K562 (cell line): ENCODE results near the gene HSPA1L. TPM values are rescaled to one million over a fixed set of nuclear protein-coding genes. Genes with fewer than 3 reads are reported as not detected.

Experiments used
- ADNP ChIP-seq: fragments of 200-800 bp; sonication (Bioruptor generic); IDR thresholded peaks from 2 replicates; pipeline ENCODE4 v1.6.1; 2016; ENCODE audit warnings: missing genetic modification characterization, missing compliant biosample characterization
- ATF4 ChIP-seq: fragments of 450-650 bp; formaldehyde crosslinking; IDR thresholded peaks from 2 replicates; pipeline ENCODE4 v1.4.0; 2022; ENCODE audit warnings: mild to moderate bottlenecking, moderate library complexity
- SP1 ChIP-seq: sonication (generic); formaldehyde crosslinking; IDR thresholded peaks from 2 replicates; pipeline ENCODE4 v1.8.1; 2022; ENCODE audit warnings: mild to moderate bottlenecking, missing genetic modification reagents
- ZNF274 ChIP-seq: IDR thresholded peaks from 2 replicates; pipeline ENCODE4 v1.6.1; 2011; ENCODE audit warnings: low read depth, mild to moderate bottlenecking, low read length, moderate library complexity, borderline replicate concordance
- ZNF57 ChIP-seq: fragments of 450-650 bp; formaldehyde crosslinking; IDR thresholded peaks from 2 replicates; pipeline ENCODE4 v1.4.0; 2020; ENCODE audit warnings: mild to moderate bottlenecking, moderate library complexity
- ZNF583 ChIP-seq: fragments of 250-450 bp; sonication (Bioruptor Pico); IDR thresholded peaks from 2 replicates; pipeline ENCODE4 v1.4.0; 2020
- polyA plus RNA-seq, 8 experiments: library from polyadenylated mRNA; depleted of rRNA in 4 of 8; stranded (reverse) in 5 of 8; unstranded in 3 of 8; fragments of >200 nt; fragmentation: Nextera tagmentation in 2 of 8; fragmentation: Illumina TruSeq in 1 of 8; extraction: Ambion mirVana in 2 of 8; extraction: Trizol in 1 of 8; gene quantifications; 2 replicates each; pipeline versions ENCODE4 v1.2.1 to v1.2.3, GENCODE V29; 2011 to 2014; ENCODE audit warnings: inconsistent platforms in 1 of 8, missing spikeins in 1 of 8
- total RNA-seq, 7 experiments: library from RNA; depleted of rRNA in 6 of 7; stranded (reverse); fragments of >200 nt in 6 of 7; fragmentation: Illumina TruSeq in 2 of 7; extraction: Trizol in 2 of 7; gene quantifications; 2 replicates each; pipeline versions ENCODE4 v1.2.1 to v1.2.3, GENCODE V29; 2011 to 2021; ENCODE audit warnings: low replicate concordance in 1 of 7
- TF ChIP-seq, protein P1 (sequence below): fragments of 200-800 bp; sonication (Bioruptor generic); IDR thresholded peaks from 2 replicates; pipeline ENCODE4 v1.6.1; 2016; ENCODE audit warnings: missing genetic modification characterization, missing compliant biosample characterization
- TF ChIP-seq, protein P2 (sequence below): fragments of 250-450 bp; sonication (Bioruptor Pico); IDR thresholded peaks from 2 replicates; pipeline ENCODE4 v1.4.0; 2020
- TF ChIP-seq, protein P3 (sequence below): fragments of 450-650 bp; IDR thresholded peaks from 2 replicates; pipeline ENCODE4 v1.6.1; 2018; ENCODE audit warnings: mild to moderate bottlenecking, low read depth; ENCODE audit not compliant: partially characterized antibody
- TF ChIP-seq, protein P4 (sequence below): sonication (generic); formaldehyde crosslinking; IDR thresholded peaks from 2 replicates; pipeline ENCODE4 v1.8.1; 2023; ENCODE audit warnings: mild to moderate bottlenecking, missing genetic modification reagents, moderate library complexity

HSPA1L gene
- total and polyA plus RNA-seq, 9 of the 15 experiments (the other 6 are each of a cell fraction or from before 2014, with no cell fraction given) = 0.14 to 2.1 (median 1.3) TPM

DNA sequence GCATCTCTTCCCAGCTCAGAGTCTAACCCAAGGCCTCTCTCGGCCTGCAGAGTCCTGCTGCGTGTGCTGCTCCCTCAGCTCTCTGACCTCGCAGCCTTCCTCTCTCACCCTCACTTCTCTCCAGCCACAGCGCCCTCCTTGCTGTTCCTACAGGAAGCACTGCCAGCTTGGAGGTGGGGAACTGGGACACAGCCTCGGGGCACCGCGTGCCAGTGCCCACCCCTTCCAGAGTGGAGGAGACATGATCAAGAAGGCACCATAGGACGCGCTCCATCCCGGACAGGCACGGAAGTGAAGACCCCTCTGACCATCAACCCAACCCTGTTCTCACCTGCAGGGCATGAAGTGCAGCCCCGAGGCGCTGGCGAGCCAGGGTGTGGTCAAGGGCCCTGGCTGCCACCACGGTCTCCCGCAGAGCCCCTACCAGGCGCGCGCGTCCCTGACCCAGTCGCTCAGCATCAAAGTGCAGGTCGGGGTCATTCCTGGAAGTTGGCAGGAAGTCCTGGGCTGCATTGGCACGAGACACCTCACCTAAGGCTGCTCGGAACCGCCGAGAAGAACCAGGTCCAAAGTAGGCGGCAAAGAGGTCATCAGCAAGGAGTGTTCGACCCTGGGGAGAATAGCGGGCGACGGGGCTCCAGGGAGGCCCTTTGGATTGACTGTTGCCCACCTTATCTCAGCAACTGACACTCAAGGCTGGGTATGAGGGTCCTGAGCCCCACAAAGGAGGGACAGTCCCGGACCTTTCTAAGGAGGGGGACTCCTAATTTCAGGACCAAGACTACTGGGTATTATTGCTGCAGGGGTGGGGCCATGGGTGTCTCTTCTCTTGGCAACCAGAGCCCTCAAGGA is 39.2 kb downstream of the HSPA1L start (continued):
- TF ChIP-seq, protein P1, sequence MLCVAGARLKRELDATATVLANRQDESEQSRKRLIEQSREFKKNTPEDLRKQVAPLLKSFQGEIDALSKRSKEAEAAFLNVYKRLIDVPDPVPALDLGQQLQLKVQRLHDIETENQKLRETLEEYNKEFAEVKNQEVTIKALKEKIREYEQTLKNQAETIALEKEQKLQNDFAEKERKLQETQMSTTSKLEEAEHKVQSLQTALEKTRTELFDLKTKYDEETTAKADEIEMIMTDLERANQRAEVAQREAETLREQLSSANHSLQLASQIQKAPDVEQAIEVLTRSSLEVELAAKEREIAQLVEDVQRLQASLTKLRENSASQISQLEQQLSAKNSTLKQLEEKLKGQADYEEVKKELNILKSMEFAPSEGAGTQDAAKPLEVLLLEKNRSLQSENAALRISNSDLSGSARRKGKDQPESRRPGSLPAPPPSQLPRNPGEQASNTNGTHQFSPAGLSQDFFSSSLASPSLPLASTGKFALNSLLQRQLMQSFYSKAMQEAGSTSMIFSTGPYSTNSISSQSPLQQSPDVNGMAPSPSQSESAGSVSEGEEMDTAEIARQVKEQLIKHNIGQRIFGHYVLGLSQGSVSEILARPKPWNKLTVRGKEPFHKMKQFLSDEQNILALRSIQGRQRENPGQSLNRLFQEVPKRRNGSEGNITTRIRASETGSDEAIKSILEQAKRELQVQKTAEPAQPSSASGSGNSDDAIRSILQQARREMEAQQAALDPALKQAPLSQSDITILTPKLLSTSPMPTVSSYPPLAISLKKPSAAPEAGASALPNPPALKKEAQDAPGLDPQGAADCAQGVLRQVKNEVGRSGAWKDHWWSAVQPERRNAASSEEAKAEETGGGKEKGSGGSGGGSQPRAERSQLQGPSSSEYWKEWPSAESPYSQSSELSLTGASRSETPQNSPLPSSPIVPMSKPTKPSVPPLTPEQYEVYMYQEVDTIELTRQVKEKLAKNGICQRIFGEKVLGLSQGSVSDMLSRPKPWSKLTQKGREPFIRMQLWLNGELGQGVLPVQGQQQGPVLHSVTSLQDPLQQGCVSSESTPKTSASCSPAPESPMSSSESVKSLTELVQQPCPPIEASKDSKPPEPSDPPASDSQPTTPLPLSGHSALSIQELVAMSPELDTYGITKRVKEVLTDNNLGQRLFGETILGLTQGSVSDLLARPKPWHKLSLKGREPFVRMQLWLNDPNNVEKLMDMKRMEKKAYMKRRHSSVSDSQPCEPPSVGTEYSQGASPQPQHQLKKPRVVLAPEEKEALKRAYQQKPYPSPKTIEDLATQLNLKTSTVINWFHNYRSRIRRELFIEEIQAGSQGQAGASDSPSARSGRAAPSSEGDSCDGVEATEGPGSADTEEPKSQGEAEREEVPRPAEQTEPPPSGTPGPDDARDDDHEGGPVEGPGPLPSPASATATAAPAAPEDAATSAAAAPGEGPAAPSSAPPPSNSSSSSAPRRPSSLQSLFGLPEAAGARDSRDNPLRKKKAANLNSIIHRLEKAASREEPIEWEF (CRISPR knock-in tag) = no peak
- no peak for TF ChIP-seq ADNP (tag)
- TF ChIP-seq ZNF57 (CRISPR knock-in tag) = no peak
- peak; percentile 49; the same call in 1 of the 2 replicates for TF ChIP-seq SP1 (CRISPR knock-in tag)
- no peak for TF ChIP-seq ZNF583 (CRISPR knock-in tag)
- no peak for TF ChIP-seq ZNF274
- TF ChIP-seq ATF4 (CRISPR knock-in tag) = no peak
- TF ChIP-seq, protein P2, sequence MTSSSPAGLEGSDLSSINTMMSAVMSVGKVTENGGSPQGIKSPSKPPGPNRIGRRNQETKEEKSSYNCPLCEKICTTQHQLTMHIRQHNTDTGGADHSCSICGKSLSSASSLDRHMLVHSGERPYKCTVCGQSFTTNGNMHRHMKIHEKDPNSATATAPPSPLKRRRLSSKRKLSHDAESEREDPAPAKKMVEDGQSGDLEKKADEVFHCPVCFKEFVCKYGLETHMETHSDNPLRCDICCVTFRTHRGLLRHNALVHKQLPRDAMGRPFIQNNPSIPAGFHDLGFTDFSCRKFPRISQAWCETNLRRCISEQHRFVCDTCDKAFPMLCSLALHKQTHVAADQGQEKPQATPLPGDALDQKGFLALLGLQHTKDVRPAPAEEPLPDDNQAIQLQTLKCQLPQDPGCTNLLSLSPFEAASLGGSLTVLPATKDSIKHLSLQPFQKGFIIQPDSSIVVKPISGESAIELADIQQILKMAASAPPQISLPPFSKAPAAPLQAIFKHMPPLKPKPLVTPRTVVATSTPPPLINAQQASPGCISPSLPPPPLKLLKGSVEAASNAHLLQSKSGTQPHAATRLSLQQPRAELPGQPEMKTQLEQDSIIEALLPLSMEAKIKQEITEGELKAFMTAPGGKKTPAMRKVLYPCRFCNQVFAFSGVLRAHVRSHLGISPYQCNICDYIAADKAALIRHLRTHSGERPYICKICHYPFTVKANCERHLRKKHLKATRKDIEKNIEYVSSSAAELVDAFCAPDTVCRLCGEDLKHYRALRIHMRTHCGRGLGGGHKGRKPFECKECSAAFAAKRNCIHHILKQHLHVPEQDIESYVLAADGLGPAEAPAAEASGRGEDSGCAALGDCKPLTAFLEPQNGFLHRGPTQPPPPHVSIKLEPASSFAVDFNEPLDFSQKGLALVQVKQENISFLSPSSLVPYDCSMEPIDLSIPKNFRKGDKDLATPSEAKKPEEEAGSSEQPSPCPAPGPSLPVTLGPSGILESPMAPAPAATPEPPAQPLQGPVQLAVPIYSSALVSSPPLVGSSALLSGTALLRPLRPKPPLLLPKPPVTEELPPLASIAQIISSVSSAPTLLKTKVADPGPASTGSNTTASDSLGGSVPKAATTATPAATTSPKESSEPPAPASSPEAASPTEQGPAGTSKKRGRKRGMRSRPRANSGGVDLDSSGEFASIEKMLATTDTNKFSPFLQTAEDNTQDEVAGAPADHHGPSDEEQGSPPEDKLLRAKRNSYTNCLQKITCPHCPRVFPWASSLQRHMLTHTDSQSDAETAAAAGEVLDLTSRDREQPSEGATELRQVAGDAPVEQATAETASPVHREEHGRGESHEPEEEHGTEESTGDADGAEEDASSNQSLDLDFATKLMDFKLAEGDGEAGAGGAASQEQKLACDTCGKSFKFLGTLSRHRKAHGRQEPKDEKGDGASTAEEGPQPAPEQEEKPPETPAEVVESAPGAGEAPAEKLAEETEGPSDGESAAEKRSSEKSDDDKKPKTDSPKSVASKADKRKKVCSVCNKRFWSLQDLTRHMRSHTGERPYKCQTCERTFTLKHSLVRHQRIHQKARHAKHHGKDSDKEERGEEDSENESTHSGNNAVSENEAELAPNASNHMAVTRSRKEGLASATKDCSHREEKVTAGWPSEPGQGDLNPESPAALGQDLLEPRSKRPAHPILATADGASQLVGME (CRISPR knock-in tag) = no peak
- TF ChIP-seq, protein P3, sequence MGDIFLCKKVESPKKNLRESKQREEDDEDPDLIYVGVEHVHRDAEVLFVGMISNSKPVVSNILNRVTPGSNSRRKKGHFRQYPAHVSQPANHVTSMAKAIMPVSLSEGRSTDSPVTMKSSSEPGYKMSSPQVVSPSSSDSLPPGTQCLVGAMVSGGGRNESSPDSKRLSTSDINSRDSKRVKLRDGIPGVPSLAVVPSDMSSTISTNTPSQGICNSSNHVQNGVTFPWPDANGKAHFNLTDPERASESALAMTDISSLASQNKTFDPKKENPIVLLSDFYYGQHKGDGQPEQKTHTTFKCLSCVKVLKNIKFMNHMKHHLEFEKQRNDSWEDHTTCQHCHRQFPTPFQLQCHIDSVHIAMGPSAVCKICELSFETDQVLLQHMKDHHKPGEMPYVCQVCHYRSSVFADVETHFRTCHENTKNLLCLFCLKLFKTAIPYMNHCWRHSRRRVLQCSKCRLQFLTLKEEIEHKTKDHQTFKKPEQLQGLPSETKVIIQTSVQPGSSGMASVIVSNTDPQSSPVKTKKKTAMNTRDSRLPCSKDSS = no peak
- TF ChIP-seq, protein P4, sequence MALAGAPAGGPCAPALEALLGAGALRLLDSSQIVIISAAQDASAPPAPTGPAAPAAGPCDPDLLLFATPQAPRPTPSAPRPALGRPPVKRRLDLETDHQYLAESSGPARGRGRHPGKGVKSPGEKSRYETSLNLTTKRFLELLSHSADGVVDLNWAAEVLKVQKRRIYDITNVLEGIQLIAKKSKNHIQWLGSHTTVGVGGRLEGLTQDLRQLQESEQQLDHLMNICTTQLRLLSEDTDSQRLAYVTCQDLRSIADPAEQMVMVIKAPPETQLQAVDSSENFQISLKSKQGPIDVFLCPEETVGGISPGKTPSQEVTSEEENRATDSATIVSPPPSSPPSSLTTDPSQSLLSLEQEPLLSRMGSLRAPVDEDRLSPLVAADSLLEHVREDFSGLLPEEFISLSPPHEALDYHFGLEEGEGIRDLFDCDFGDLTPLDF (CRISPR knock-in tag) = no peak
